IMR-90 (cell line): Measurements from ENCODE around the gene PTP4A2. TPM values are rescaled to one million over a fixed set of nuclear protein-coding genes. Genes with fewer than 3 reads are reported as not detected.
A peak's percentile ranks its signal among the peaks of the same experiment; 100 is the strongest.

Source experiments
- ATAC-seq: fragments of 200-7000 bp; cut with Tn5 transposase; 2 replicates; pipeline ENCODE4 v1.9.1; 2020; ENCODE audit warnings: low read depth, mild to moderate bottlenecking, moderate library complexity
- BruUV-seq: library from RNA; stranded (reverse); fragments of 400-500 nt; replicated peaks from 2 replicates; lab custom pipeline; 2021; lab: Mats Ljungman, UMichigan
- CTCF ChIA-PET: fragments of 300-600 bp; formaldehyde crosslinking; extraction: SDS; loops from one replicate; lab custom pipeline; 2021; ENCODE audit warnings: antibody characterized with exemption; lab: Yijun Ruan, JAX
- POLR2A ChIA-PET: fragments of 300-600 bp; sonication (Branson Sonifier 250); formaldehyde crosslinking; loops from one replicate; lab custom pipeline; 2022; ENCODE audit warnings: antibody characterized with exemption; ENCODE audit not compliant: unreplicated experiment; lab: Charles Lee
- DNase-seq: peaks from one replicate; pipeline ENCODE4 v3.0.0; 2013
- H2AFZ ChIP-seq: replicated peaks from 2 replicates; pipeline ENCODE3; 2013; ENCODE audit warnings: low read length, mild to moderate bottlenecking; ENCODE audit not compliant: poor library complexity
- H2AK5ac ChIP-seq: 2 replicates; pipeline ENCODE4 v1.6.1; 2013; ENCODE audit warnings: low read depth, low read length, inconsistent platforms
- H2AK9ac ChIP-seq: replicated peaks from 2 replicates; pipeline ENCODE3; 2013; ENCODE audit warnings: mild to moderate bottlenecking, low read depth, low read length, moderate library complexity; ENCODE audit not compliant: poor library complexity
- H2BK120ac ChIP-seq: 2 replicates; pipeline ENCODE4 v1.6.1; 2013; ENCODE audit warnings: low read depth, low read length, inconsistent platforms
- H2BK15ac ChIP-seq: 3 replicates; pipeline ENCODE4 v1.6.1; 2013; ENCODE audit warnings: low read depth, low read length, inconsistent platforms
- H2BK20ac ChIP-seq: 2 replicates; pipeline ENCODE4 v1.6.1; 2013; ENCODE audit warnings: low read depth, mild to moderate bottlenecking, inconsistent platforms, low read length, moderate library complexity
- H2BK5ac ChIP-seq: 2 replicates; pipeline ENCODE4 v1.6.1; 2013; ENCODE audit warnings: mild to moderate bottlenecking, low read depth, low read length, inconsistent platforms; ENCODE audit not compliant: poor library complexity, severe bottlenecking
- H3K14ac ChIP-seq: replicated peaks from 2 replicates; pipeline ENCODE4 v1.6.1; 2013; ENCODE audit warnings: low read depth, low read length, inconsistent platforms
- H3K18ac ChIP-seq: 2 replicates; pipeline ENCODE4 v1.6.1; 2013; ENCODE audit warnings: low read depth, low read length, control low read depth
- H3K23ac ChIP-seq: 2 replicates; pipeline ENCODE4 v1.6.1; 2013; ENCODE audit warnings: low read depth, low read length, inconsistent platforms
- H3K27ac ChIP-seq: 2 replicates; pipeline ENCODE4 v1.5.1; 2013; ENCODE audit warnings: mild to moderate bottlenecking, control low read depth, low read length; ENCODE audit not compliant: insufficient read depth
- H3K27me3 ChIP-seq: 2 replicates; pipeline ENCODE4 v1.6.1; 2013; ENCODE audit warnings: low read length; ENCODE audit not compliant: control insufficient read depth, insufficient read depth
- H3K36me3 ChIP-seq: 2 replicates; pipeline ENCODE4 v1.6.1; 2013; ENCODE audit warnings: low read length, mixed read lengths; ENCODE audit not compliant: control insufficient read depth, insufficient read depth
- H3K4ac ChIP-seq: 2 replicates; pipeline ENCODE4 v1.6.1; 2013; ENCODE audit warnings: low read depth, low read length, inconsistent platforms
- H3K4me1 ChIP-seq: 2 replicates; pipeline ENCODE4 v1.6.1; 2013; ENCODE audit warnings: low read length, mixed read lengths; ENCODE audit not compliant: control insufficient read depth, insufficient read depth
- H3K4me2 ChIP-seq: 2 replicates; pipeline ENCODE4 v1.6.1; 2013; ENCODE audit warnings: low read depth, mild to moderate bottlenecking, control low read depth, low read length, moderate library complexity
- H3K4me3 ChIP-seq: 2 replicates; pipeline ENCODE4 v1.5.1; 2013; ENCODE audit warnings: low read depth, mild to moderate bottlenecking, control low read depth, low read length, moderate library complexity; ENCODE audit not compliant: insufficient read depth
- H3K56ac ChIP-seq: 2 replicates; pipeline ENCODE4 v1.6.1; 2013; ENCODE audit warnings: low read length, inconsistent platforms; ENCODE audit not compliant: insufficient read depth; ENCODE audit errors: extremely low read depth
- H3K79me1 ChIP-seq, 2 experiments: 2 replicates each; pipeline ENCODE4 v1.6.1; 2013; ENCODE audit warnings: low read length in 2 of 2, inconsistent platforms in 1 of 2, low read depth in 1 of 2
- H3K9ac ChIP-seq: 2 replicates; pipeline ENCODE4 v1.6.1; 2013; ENCODE audit warnings: low read depth, low read length, control low read depth
- H3K9me1 ChIP-seq: 2 replicates; pipeline ENCODE4 v1.6.1; 2013; ENCODE audit warnings: low read length, inconsistent platforms; ENCODE audit not compliant: insufficient read depth
- H3K9me3 ChIP-seq: 2 replicates; pipeline ENCODE4 v1.6.1; 2013; ENCODE audit warnings: low read length; ENCODE audit not compliant: control insufficient read depth, insufficient read depth
- H4K20me1 ChIP-seq: 2 replicates; pipeline ENCODE4 v1.6.1; 2013; ENCODE audit warnings: low read length, inconsistent platforms; ENCODE audit not compliant: insufficient read depth
- H4K5ac ChIP-seq: 2 replicates; pipeline ENCODE4 v1.6.1; 2013; ENCODE audit warnings: mild to moderate bottlenecking, low read depth, low read length, control low read depth
- H4K8ac ChIP-seq, 2 experiments: 2 replicates each; pipeline ENCODE4 v1.6.1; 2013; ENCODE audit warnings: low read depth in 2 of 2, low read length in 2 of 2, control low read depth in 1 of 2, inconsistent platforms in 1 of 2
- H4K91ac ChIP-seq: 2 replicates; pipeline ENCODE4 v1.6.1; 2013; ENCODE audit warnings: low read depth, low read length, inconsistent platforms; ENCODE audit not compliant: insufficient read depth
- BHLHE40 ChIP-seq: fragments of 150-350 bp; IDR thresholded peaks from 2 replicates; pipeline ENCODE4 v1.6.1; 2016; ENCODE audit warnings: mild to moderate bottlenecking, low read depth, low read length
- CEBPB ChIP-seq: IDR thresholded peaks from 2 replicates; pipeline ENCODE4 v1.6.1; 2012; ENCODE audit warnings: low read depth, low read length, improper control_type of control experiment
- CHD1 ChIP-seq: IDR thresholded peaks from 2 replicates; pipeline ENCODE4 v1.6.1; 2012; ENCODE audit warnings: low read depth, low read length, improper control_type of control experiment
- FOS ChIP-seq: fragments of 150-350 bp; IDR thresholded peaks from 2 replicates; pipeline ENCODE4 v1.6.1; 2016; ENCODE audit warnings: low read depth, low read length
- MAFK ChIP-seq: IDR thresholded peaks from 2 replicates; pipeline ENCODE4 v1.6.1; 2012; ENCODE audit warnings: low read depth, low read length, improper control_type of control experiment
- MAZ ChIP-seq: IDR thresholded peaks from 2 replicates; pipeline ENCODE4 v1.6.1; 2012; ENCODE audit warnings: low read depth, mild to moderate bottlenecking, low read length, improper control_type of control experiment, moderate library complexity, borderline replicate concordance
- MXI1 ChIP-seq: IDR thresholded peaks from 2 replicates; pipeline ENCODE4 v1.6.1; 2012; ENCODE audit warnings: low read depth, mild to moderate bottlenecking, low read length, moderate library complexity, borderline replicate concordance
- NFE2L2 ChIP-seq: fragments of 150-350 bp; IDR thresholded peaks from 2 replicates; pipeline ENCODE4 v1.6.1; 2016; ENCODE audit warnings: low read depth, mild to moderate bottlenecking, low read length
- POLR2A ChIP-seq: IDR thresholded peaks from 2 replicates; pipeline ENCODE4 v1.6.1; 2012; ENCODE audit warnings: mild to moderate bottlenecking, low read depth, low read length
- RAD21 ChIP-seq: IDR thresholded peaks from 2 replicates; pipeline ENCODE4 v1.6.1; 2012; ENCODE audit warnings: low read length, improper control_type of control experiment
- RCOR1 ChIP-seq: IDR thresholded peaks from 2 replicates; pipeline ENCODE4 v1.6.1; 2012; ENCODE audit warnings: mild to moderate bottlenecking, low read length, improper control_type of control experiment; ENCODE audit not compliant: insufficient replicate concordance
- SMC3 ChIP-seq: fragments of 150-350 bp; IDR thresholded peaks from 2 replicates; pipeline ENCODE4 v1.6.1; 2016; ENCODE audit warnings: low read depth, mild to moderate bottlenecking, antibody characterized with exemption, low read length, moderate library complexity
- WGBS, 2 experiments: methylation state at CpG; one replicate each; pipeline versions ENCODE4 v1.1.5 to v1.1.7; 2013; ENCODE audit warnings: missing lambda C conversion rate in 2 of 2; ENCODE audit not compliant: insufficient read length in 1 of 2; ENCODE audit errors: extremely low coverage in 2 of 2; 5-methylcytosine and 5-hydroxymethylcytosine counted together
- dilution Hi-C: fragments of 300-500 bp; cut with HindIII; formaldehyde crosslinking; loops from one replicate; pipeline ENCODE4 v1.14.3; 2018; ENCODE audit warnings: low sequenced_read_pairs; ENCODE audit not compliant: unreplicated experiment
- in situ Hi-C: fragments of 300-500 bp; cut with MboI; formaldehyde crosslinking; loops from 3 replicates; pipeline ENCODE4 v1.14.3; 2019; ENCODE audit warnings: low sequenced_read_pairs, inconsistent platforms, mixed read lengths
- intact Hi-C: fragments of 100-400 bp; cut with micrococcal nuclease; formaldehyde crosslinking; loops from 2 replicates; pipeline ENCODE4 v1.10.0; 2022
- polyA plus RNA-seq, 3 experiments: library from polyadenylated mRNA; depleted of rRNA; stranded (reverse); fragments of >200 nt; gene quantifications; 2 replicates each; pipeline ENCODE4 v1.2.3, GENCODE V29; 2012; ENCODE audit warnings: low replicate concordance in 1 of 3
- total RNA-seq: library from RNA; depleted of rRNA; stranded (reverse); fragments of >200 nt; gene quantifications from 2 replicates; pipeline ENCODE4 v1.2.3, GENCODE V29; 2012
- TF ChIP-seq, protein P1 (sequence below): fragments of 150-350 bp; IDR thresholded peaks from 2 replicates; pipeline ENCODE4 v1.6.1; 2016; ENCODE audit warnings: low read depth, mild to moderate bottlenecking, low read length, moderate library complexity, borderline replicate concordance
- TF ChIP-seq, protein P2 (sequence below): fragments of 150-350 bp; IDR thresholded peaks from 2 replicates; pipeline ENCODE4 v1.6.1; 2017; ENCODE audit warnings: mild to moderate bottlenecking, antibody characterized with exemption, low read length, low read depth
- TF ChIP-seq, protein P3 (sequence below): conservative IDR thresholded peaks from 2 replicates; pipeline ENCODE4 v1.5.1; 2012; ENCODE audit warnings: mild to moderate bottlenecking, low read depth, low read length, improper control_type of control experiment

The PTP4A2 gene
- total and polyA plus RNA-seq, 2 of the 4 experiments (the other 2 are of a cell fraction): 135 to 328 TPM

DNA sequence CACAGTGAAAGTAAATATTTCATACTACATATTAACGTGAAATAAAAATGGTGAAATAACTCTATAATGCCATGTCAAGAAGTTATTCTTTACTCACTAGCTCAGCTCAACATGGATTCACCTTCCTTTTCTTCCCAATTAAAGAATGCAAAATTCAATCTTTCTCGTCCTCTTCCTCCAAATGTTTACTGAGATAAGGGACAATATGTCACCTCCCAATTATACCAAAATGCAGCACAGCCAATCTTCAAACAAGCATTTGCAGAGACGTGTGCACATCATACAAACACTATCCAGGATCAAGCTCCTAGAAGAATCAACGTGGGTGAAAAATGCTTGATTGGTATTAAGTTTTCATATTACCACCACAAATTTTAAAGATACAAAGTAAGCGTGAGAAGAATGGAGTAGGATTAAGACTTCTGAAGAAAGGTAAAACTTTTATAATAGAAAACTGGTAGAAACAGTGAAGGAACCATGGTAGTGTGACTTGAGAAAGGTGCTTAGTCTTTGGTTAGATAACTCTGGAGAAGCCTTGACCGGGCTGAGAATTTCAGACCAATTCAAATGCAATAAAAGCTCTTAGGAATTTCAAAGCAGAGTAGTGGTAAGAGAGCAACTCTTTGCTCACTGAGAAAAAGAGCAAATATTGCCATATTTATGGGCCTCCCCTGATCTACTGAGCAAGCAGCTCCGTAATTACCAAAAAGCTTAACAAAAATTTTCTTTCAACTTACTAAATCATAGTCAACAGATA is 7.2 kb downstream of the PTP4A2 start:
- H4K20me1 ChIP-seq: peaks cover 95% of the 10 kb centered on the region
- WGBS, 2 experiments: no CpG with 5 or more reads among the region's 7 CpGs
- H3K4me1 ChIP-seq: peaks cover 20% of the 10 kb centered on the region
- no peak for TF ChIP-seq SMC3
- no peak for TF ChIP-seq MAFK
- no peak for TF ChIP-seq BHLHE40
- TF ChIP-seq, protein P1, sequence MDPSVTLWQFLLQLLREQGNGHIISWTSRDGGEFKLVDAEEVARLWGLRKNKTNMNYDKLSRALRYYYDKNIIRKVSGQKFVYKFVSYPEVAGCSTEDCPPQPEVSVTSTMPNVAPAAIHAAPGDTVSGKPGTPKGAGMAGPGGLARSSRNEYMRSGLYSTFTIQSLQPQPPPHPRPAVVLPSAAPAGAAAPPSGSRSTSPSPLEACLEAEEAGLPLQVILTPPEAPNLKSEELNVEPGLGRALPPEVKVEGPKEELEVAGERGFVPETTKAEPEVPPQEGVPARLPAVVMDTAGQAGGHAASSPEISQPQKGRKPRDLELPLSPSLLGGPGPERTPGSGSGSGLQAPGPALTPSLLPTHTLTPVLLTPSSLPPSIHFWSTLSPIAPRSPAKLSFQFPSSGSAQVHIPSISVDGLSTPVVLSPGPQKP: no peak
- TF ChIP-seq CHD1: no peak
- TF ChIP-seq RCOR1: no peak
- TF ChIP-seq POLR2A: no peak
- no peak for TF ChIP-seq NFE2L2
- no peak for TF ChIP-seq CEBPB
- no peak for TF ChIP-seq MXI1
- no peak for TF ChIP-seq MAZ
- no peak for TF ChIP-seq RAD21
- TF ChIP-seq FOS: no peak
- TF ChIP-seq, protein P2, sequence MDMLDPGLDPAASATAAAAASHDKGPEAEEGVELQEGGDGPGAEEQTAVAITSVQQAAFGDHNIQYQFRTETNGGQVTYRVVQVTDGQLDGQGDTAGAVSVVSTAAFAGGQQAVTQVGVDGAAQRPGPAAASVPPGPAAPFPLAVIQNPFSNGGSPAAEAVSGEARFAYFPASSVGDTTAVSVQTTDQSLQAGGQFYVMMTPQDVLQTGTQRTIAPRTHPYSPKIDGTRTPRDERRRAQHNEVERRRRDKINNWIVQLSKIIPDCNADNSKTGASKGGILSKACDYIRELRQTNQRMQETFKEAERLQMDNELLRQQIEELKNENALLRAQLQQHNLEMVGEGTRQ: no peak
- TF ChIP-seq, protein P3, sequence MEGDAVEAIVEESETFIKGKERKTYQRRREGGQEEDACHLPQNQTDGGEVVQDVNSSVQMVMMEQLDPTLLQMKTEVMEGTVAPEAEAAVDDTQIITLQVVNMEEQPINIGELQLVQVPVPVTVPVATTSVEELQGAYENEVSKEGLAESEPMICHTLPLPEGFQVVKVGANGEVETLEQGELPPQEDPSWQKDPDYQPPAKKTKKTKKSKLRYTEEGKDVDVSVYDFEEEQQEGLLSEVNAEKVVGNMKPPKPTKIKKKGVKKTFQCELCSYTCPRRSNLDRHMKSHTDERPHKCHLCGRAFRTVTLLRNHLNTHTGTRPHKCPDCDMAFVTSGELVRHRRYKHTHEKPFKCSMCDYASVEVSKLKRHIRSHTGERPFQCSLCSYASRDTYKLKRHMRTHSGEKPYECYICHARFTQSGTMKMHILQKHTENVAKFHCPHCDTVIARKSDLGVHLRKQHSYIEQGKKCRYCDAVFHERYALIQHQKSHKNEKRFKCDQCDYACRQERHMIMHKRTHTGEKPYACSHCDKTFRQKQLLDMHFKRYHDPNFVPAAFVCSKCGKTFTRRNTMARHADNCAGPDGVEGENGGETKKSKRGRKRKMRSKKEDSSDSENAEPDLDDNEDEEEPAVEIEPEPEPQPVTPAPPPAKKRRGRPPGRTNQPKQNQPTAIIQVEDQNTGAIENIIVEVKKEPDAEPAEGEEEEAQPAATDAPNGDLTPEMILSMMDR: no peak

More for the DNA sequence above, 7.2 kb downstream of the PTP4A2 start:
- dilution Hi-C loops (no loop called here), in situ Hi-C loops (no loop called here), intact Hi-C loops (no loop called here)
- Histone ChIP-seq H3K56ac (no peak overlapping the region), H2AK9ac (no peak overlapping the region), H3K4me3 (no peak overlapping the region), H3K79me1 (peaks cover 0 to 34% of the 10 kb centered on the region in 2 experiments; a peak in 2 of 4 replicates), H3K27me3 (no peaks in the 10 kb centered on the region), H3K9me1 (peaks cover 19% of the 10 kb centered on the region), H3K9ac (no peak overlapping the region; the same call in 1 of the 2 replicates), H3K4me2 (peak overlapping the region; percentile 65), H3K18ac (no peak overlapping the region), H3K36me3 (no peaks in the 10 kb centered on the region), H3K27ac (no peak overlapping the region), H3K4ac (no peak overlapping the region), H2AK5ac (no peak overlapping the region), H2BK5ac (peak overlapping the region; percentile 47), H2AFZ (no peak overlapping the region), H3K14ac (peak overlapping the region; percentile 72; the same call in 1 of the 2 replicates), H4K8ac (no peak overlapping the region), H2BK15ac (no peak overlapping the region), H2BK20ac (no peak overlapping the region), H3K9me3 (no peaks in the 10 kb centered on the region), H3K23ac (no peak overlapping the region), H4K91ac (no peak overlapping the region), H4K5ac (no peak overlapping the region), H2BK120ac (no peak overlapping the region)
- POLR2A ChIA-PET: no interaction called here
- CTCF ChIA-PET: interaction anchor here (0.6 to 1.2 kb wide), 4 partner anchors 15 to 141 kb away, joined by 3 to 6 read pairs (median 4); partner anchors contain the start of gene SPOCD1
- DNase-seq (no peak), ATAC-seq (no peak)
- BruUV-seq: no TSS peak
